Neural progenitor cell (in vitro differentiated cells): Measurements from ENCODE around the gene TSNAXIP1. TPM values are rescaled to one million over a fixed set of nuclear protein-coding genes. Genes with fewer than 3 reads are reported as not detected.

Experiments
- DNase-seq: peaks from one replicate; pipeline ENCODE4 v3.0.0-alpha.2; 2016; ENCODE audit warnings: low spot score
- H2AFZ ChIP-seq: fragments of 200-600 bp; sonication (generic); replicated peaks from 2 replicates; pipeline ENCODE4 v1.6.1; 2016; ENCODE audit warnings: antibody characterized with exemption
- H3F3A ChIP-seq: fragments of 200-600 bp; sonication (generic); 2 replicates; pipeline ENCODE4 v1.6.1; 2016; ENCODE audit warnings: antibody characterized with exemption, low read depth
- H3K27ac ChIP-seq: fragments of 200-600 bp; sonication (generic); 2 replicates; pipeline ENCODE4 v1.5.1; 2016; ENCODE audit warnings: mild to moderate bottlenecking
- H3K27me3 ChIP-seq: fragments of 200-600 bp; sonication (generic); 2 replicates; pipeline ENCODE4 v1.6.1; 2016; ENCODE audit warnings: mild to moderate bottlenecking, moderate library complexity
- H3K36me3 ChIP-seq: fragments of 200-600 bp; sonication (generic); 2 replicates; pipeline ENCODE4 v1.5.1; 2016
- H3K4me1 ChIP-seq: fragments of 200-600 bp; sonication (generic); 2 replicates; pipeline ENCODE4 v1.6.1; 2016; ENCODE audit warnings: mixed run types
- H3K4me2 ChIP-seq: fragments of 200-600 bp; sonication (generic); 2 replicates; pipeline ENCODE4 v1.6.1; 2016
- H3K4me3 ChIP-seq: fragments of 200-600 bp; sonication (generic); 2 replicates; pipeline ENCODE4 v1.5.1; 2016
- H3K79me2 ChIP-seq: fragments of 200-600 bp; sonication (generic); 2 replicates; pipeline ENCODE4 v1.6.1; 2016; ENCODE audit warnings: low read depth
- H3K9ac ChIP-seq: fragments of 200-600 bp; sonication (generic); 2 replicates; pipeline ENCODE4 v1.6.1; 2016
- H3K9me3 ChIP-seq: fragments of 200-600 bp; sonication (generic); 2 replicates; pipeline ENCODE4 v1.5.1; 2016; ENCODE audit warnings: low read depth
- H4K20me1 ChIP-seq: fragments of 200-600 bp; sonication (generic); 2 replicates; pipeline ENCODE4 v1.6.1; 2016; ENCODE audit warnings: low read depth
- H3K27ac Mint-ChIP-seq: 3 replicates; pipeline ENCODE4 v1.8.0; 2021; ENCODE audit warnings: mixed read lengths
- H3K27me3 Mint-ChIP-seq: 2 replicates; pipeline ENCODE4 v1.8.0; 2022; ENCODE audit warnings: low read depth, mild to moderate bottlenecking, inconsistent platforms, moderate library complexity, mixed read lengths; ENCODE audit not compliant: insufficient read depth
- H3K36me3 Mint-ChIP-seq: 3 replicates; pipeline ENCODE4 v1.8.0; 2021; ENCODE audit warnings: mixed read lengths
- H3K4me1 Mint-ChIP-seq: 3 replicates; pipeline ENCODE4 v1.8.0; 2021; ENCODE audit warnings: mixed read lengths
- H3K4me3 Mint-ChIP-seq: 3 replicates; pipeline ENCODE4 v1.8.0; 2021; ENCODE audit warnings: mild to moderate bottlenecking, moderate library complexity, mixed read lengths
- H3K9me3 Mint-ChIP-seq: 3 replicates; pipeline ENCODE4 v1.8.0; 2020; ENCODE audit warnings: mixed read lengths
- CTCF ChIP-seq: fragments of 200-600 bp; sonication (generic); IDR thresholded peaks from 2 replicates; pipeline ENCODE4 v1.5.1; 2017; ENCODE audit warnings: antibody characterized with exemption, mild to moderate bottlenecking
- EZH2 ChIP-seq: fragments of 200-600 bp; sonication (generic); IDR thresholded peaks from 2 replicates; pipeline ENCODE4 v1.6.1; 2017; ENCODE audit warnings: antibody characterized with exemption, mild to moderate bottlenecking, moderate library complexity
- EZH2phosphoT487 ChIP-seq: fragments of 200-600 bp; sonication (generic); IDR thresholded peaks from 2 replicates; pipeline ENCODE4 v1.6.1; 2017; ENCODE audit warnings: antibody characterized with exemption
- total RNA-seq: library from RNA; depleted of rRNA; stranded (reverse); fragments of >200 nt; gene quantifications from 2 replicates; pipeline ENCODE4 v1.2.3, GENCODE V29; 2015; ENCODE audit warnings: low replicate concordance

TSNAXIP1 gene
- total RNA-seq, 1 donor from 2014 or later = 2.9 TPM

- Histone ChIP-seq H3K79me2 (peaks cover 59% of the 10 kb centered on the region), H3K4me3 (peak overlapping the region; percentile 96)
Observed at GRCh38 chr16:67844497-67844896, 37.8 kb downstream of the TSNAXIP1 start.

GRCh38 chr16:67845291-67846062 is 38.8 kb downstream of the TSNAXIP1 start:
- Histone ChIP-seq H3K9ac (peak overlapping the region; percentile 31), H4K20me1 (peaks cover 50% of the 10 kb centered on the region), H3K9me3 (no peaks in the 10 kb centered on the region), H3K4me1 (peaks cover 32% of the 10 kb centered on the region), H3K4me2 (peak overlapping the region; percentile 91), H3K79me2 (peaks cover 68% of the 10 kb centered on the region), H3K27me3 (no peaks in the 10 kb centered on the region), H3K36me3 (no peaks in the 10 kb centered on the region), H3K27ac (peak overlapping the region; percentile 69), H2AFZ (no peak overlapping the region), H3F3A (peaks cover 38% of the 10 kb centered on the region), H3K4me3 (peak overlapping the region; percentile 99)
- peak overlapping the region; percentile 86 for H3K4me3 Mint-ChIP-seq
- H3K9me3 Mint-ChIP-seq = no peaks in the 10 kb centered on the region
- peaks cover 10% of the 10 kb centered on the region for H3K36me3 Mint-ChIP-seq
- no peak for DNase-seq
- peak overlapping the region; percentile 97 for H3K27ac Mint-ChIP-seq
- no peaks in the 10 kb centered on the region for H3K27me3 Mint-ChIP-seq
- no peak for TF ChIP-seq CTCF
- TF ChIP-seq EZH2phosphoT487 = no peak
- no peak for TF ChIP-seq EZH2
- peaks cover 46% of the 10 kb centered on the region for H3K4me1 Mint-ChIP-seq

More at GRCh38 chr16:67844497-67844896, 37.8 kb downstream of the TSNAXIP1 start:
- Histone ChIP-seq H2AFZ (no peak overlapping the region), H3K4me2 (peak overlapping the region; percentile 91), H3K36me3 (no peaks in the 10 kb centered on the region), H3K4me1 (peaks cover 32% of the 10 kb centered on the region), H3K9me3 (no peaks in the 10 kb centered on the region), H3K27ac (no peak overlapping the region), H4K20me1 (peaks cover 48% of the 10 kb centered on the region), H3K27me3 (no peaks in the 10 kb centered on the region), H3K9ac (no peak overlapping the region), H3F3A (peaks cover 38% of the 10 kb centered on the region)
- H3K27me3 Mint-ChIP-seq = no peaks in the 10 kb centered on the region
- H3K27ac Mint-ChIP-seq = no peak overlapping the region
- DNase-seq = peak; percentile 50
- peaks cover 46% of the 10 kb centered on the region for H3K4me1 Mint-ChIP-seq
- no peaks in the 10 kb centered on the region for H3K9me3 Mint-ChIP-seq
- no peak for TF ChIP-seq EZH2phosphoT487
- no peak for TF ChIP-seq EZH2
- no peak for TF ChIP-seq CTCF
- H3K4me3 Mint-ChIP-seq = peak overlapping the region; percentile 93
- H3K36me3 Mint-ChIP-seq = peaks cover 7% of the 10 kb centered on the region

GRCh38 chr16:67846063-67846319 is 39.3 kb downstream of the TSNAXIP1 start:
- H4K20me1 ChIP-seq = peaks cover 55% of the 10 kb centered on the region
- Mint-ChIP-seq H3K4me3 (peak overlapping the region; percentile 86), H3K9me3 (no peaks in the 10 kb centered on the region), H3K27ac (peak overlapping the region; percentile 97), H3K4me1 (peaks cover 46% of the 10 kb centered on the region), H3K36me3 (peaks cover 10% of the 10 kb centered on the region), H3K27me3 (no peaks in the 10 kb centered on the region)
- H3K4me1 ChIP-seq = peaks cover 32% of the 10 kb centered on the region
- peak overlapping the region; percentile 31 for H3K9ac ChIP-seq
- H2AFZ ChIP-seq = no peak overlapping the region
- no peak for TF ChIP-seq CTCF
- TF ChIP-seq EZH2 = no peak
- TF ChIP-seq EZH2phosphoT487 = no peak
- H3F3A ChIP-seq = peaks cover 38% of the 10 kb centered on the region
- no peak for DNase-seq
- peak overlapping the region; percentile 69 for H3K27ac ChIP-seq
- peak overlapping the region; percentile 99 for H3K4me3 ChIP-seq
- peak overlapping the region; percentile 91 for H3K4me2 ChIP-seq
- no peaks in the 10 kb centered on the region for H3K27me3 ChIP-seq
- peaks cover 74% of the 10 kb centered on the region for H3K79me2 ChIP-seq
- no peaks in the 10 kb centered on the region for H3K9me3 ChIP-seq
- H3K36me3 ChIP-seq = no peaks in the 10 kb centered on the region
